Measurements from ENCODE around the gene CUZD1.
"Not testable (repeated sequence)": the region's sequence is repeated elsewhere in the genome, so short reads cannot be mapped to it uniquely, and the experiment has no call there.

CUZD1 gene, protein sequence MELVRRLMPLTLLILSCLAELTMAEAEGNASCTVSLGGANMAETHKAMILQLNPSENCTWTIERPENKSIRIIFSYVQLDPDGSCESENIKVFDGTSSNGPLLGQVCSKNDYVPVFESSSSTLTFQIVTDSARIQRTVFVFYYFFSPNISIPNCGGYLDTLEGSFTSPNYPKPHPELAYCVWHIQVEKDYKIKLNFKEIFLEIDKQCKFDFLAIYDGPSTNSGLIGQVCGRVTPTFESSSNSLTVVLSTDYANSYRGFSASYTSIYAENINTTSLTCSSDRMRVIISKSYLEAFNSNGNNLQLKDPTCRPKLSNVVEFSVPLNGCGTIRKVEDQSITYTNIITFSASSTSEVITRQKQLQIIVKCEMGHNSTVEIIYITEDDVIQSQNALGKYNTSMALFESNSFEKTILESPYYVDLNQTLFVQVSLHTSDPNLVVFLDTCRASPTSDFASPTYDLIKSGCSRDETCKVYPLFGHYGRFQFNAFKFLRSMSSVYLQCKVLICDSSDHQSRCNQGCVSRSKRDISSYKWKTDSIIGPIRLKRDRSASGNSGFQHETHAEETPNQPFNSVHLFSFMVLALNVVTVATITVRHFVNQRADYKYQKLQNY

GRCh38 chr10:122845783-122846332 lies at the start of gene CUZD1:
CUZD1 (minus strand) TSS chr10:122845857; CDS start chr10:122845843, 14 bp downstream.
- Mint-ChIP-seq H3K36me3 (peaks cover 66% of the 10 kb centered on the region), H3K4me3 (no peak within 1 kb of the TSS), H3K4me1 (no peaks in the 10 kb centered on the region), H3K9me3 (peaks cover 4% of the 10 kb centered on the region), H3K27ac (no peak within 1 kb of the TSS), H3K27me3 (no peaks in the 10 kb centered on the region)
- no peak for ATAC-seq

GRCh38 chr10:122894261-122894944 lies 48.7 kb upstream of the CUZD1 start:
- Mint-ChIP-seq H3K9me3 (no peaks in the 10 kb centered on the region), H3K27ac (no peak overlapping the region), H3K36me3 (no peaks in the 10 kb centered on the region), H3K4me1 (no peaks in the 10 kb centered on the region), H3K27me3 (no peaks in the 10 kb centered on the region), H3K4me3 (no peak overlapping the region)
- no peak for ATAC-seq

DNA sequence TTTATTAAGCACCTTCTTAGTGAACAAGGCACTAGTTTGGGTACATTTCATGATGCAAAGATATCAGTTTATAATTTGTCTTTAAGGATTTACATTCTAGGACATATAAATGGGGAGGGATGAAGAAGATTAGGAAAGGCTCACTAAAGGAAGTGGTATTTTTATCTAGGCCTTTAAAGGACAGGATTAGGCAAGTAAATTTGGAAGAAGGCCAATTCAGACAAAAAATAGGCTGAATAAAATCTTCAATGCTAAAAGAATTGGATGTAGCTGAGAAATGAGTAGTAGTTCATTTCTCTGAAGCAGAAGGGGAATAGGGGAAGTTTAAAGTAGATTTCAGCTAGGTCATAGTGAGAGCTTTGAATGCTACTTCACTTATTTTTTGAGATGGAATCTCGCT lies 38.5 kb upstream of the CUZD1 start:
- Mint-ChIP-seq H3K9me3 (no peaks in the 10 kb centered on the region), H3K4me1 (peaks cover 11% of the 10 kb centered on the region), H3K36me3 (peaks cover 16% of the 10 kb centered on the region), H3K27ac (no peak overlapping the region), H3K4me3 (no peak overlapping the region), H3K27me3 (no peaks in the 10 kb centered on the region)
- ATAC-seq, result no peak

GRCh38 chr10:122882766-122883165 lies 37.1 kb upstream of the CUZD1 start:
- Mint-ChIP-seq H3K9me3 (no peaks in the 10 kb centered on the region), H3K27me3 (no peaks in the 10 kb centered on the region), H3K4me1 (peaks cover 24% of the 10 kb centered on the region), H3K36me3 (peaks cover 13% of the 10 kb centered on the region), H3K27ac (no peak overlapping the region), H3K4me3 (no peak overlapping the region)
- no peak for ATAC-seq

DNA sequence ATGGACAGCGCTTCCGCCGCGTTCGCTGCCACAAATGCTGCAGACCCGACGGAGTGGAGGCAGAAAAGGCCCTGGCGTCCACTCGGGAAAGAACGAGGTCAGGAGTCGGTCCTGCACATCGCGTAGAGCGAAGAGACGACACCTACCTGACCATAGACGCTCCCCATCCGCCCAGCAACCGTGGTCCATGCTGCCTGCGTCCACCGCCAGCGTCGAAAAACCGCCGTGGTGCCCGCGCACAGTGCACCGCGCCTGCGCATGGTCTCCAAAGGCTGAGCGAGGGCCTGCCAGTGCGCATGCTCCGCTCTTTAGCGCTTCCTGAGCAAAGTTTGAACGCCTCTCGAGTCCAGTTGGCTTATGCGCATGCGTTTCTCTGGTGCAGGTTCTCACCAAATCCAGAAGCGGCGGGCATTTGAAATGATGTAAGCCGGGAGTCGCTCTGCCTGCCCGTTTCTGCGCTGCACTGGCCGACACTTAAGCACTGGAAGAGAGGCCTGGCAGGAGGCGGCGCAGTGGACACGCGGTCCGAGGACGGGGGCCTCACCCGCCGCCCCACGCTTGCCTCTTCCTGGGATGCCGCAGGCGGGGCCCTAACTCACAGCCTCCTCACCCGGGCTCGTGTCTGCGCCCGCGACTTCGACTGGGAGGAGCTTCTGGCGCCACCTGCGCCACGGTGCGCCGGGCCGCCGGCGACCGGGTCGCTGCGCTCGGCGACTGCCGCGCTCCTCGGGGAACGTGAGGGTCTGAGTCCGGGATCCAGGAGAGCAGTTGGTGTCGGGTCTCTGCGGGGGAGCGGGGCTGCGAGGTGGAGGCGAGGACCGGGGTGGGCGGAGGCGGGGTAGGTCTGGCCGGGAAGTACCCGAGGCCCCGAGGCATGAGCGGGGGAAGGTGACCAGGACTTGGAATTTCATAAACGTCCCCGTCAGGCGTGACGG lies 33.9 kb upstream of the CUZD1 start, which contains the start of gene FAM24B:
TSS of gene FAM24B (minus strand) at position 243 of the 935 bp plus-strand sequence. CDS start 29,066 bp downstream, outside the sequence.
- H3K27ac Mint-ChIP-seq, result peak within 1 kb of the TSS; percentile 93
- H3K27me3 Mint-ChIP-seq, result no peaks in the 10 kb centered on the region
- peak within 1 kb of the TSS; percentile 92 for H3K4me3 Mint-ChIP-seq
- peaks cover 22% of the 10 kb centered on the region for H3K36me3 Mint-ChIP-seq
- peak; percentile 90 for ATAC-seq
- peaks cover 48% of the 10 kb centered on the region for H3K4me1 Mint-ChIP-seq
- no peaks in the 10 kb centered on the region for H3K9me3 Mint-ChIP-seq

- H3K9me3 Mint-ChIP-seq, result no peaks in the 10 kb centered on the region
- ATAC-seq, result peak; percentile 54
- peak overlapping the region; percentile 92 for H3K4me3 Mint-ChIP-seq
- peak overlapping the region; percentile 93 for H3K27ac Mint-ChIP-seq
- no peaks in the 10 kb centered on the region for H3K27me3 Mint-ChIP-seq
- peaks cover 55% of the 10 kb centered on the region for H3K4me1 Mint-ChIP-seq
- H3K36me3 Mint-ChIP-seq, result peaks cover 25% of the 10 kb centered on the region
Observed at GRCh38 chr10:122878799-122879338, 33.2 kb upstream of the CUZD1 start.

- Mint-ChIP-seq H3K4me3 (peak overlapping the region; percentile 4), H3K27me3 (no peaks in the 10 kb centered on the region), H3K27ac (no peak overlapping the region), H3K4me1 (peaks cover 62% of the 10 kb centered on the region), H3K36me3 (peaks cover 27% of the 10 kb centered on the region), H3K9me3 (no peaks in the 10 kb centered on the region)
- ATAC-seq, result no peak
Observed at GRCh38 chr10:122877264-122877663, 31.6 kb upstream of the CUZD1 start.

DNA sequence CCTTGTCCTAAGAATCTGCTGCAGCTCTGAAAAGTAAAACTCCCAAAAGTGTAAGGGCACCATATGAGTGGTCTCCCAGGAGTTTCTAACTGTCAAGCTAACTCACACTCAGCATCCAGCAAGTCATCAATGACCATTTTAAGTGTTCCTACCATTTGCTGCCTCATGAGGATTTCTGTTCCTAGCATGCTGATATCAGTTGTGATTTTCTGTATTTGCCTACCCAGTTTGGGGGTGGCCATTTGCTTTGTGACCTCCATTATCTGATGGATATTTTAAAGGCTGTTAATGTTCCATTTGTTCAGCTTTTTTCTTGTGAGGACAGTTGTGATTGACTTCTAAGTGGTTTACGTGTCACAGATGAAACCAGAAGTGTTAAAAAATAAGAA lies 30.8 kb upstream of the CUZD1 start:
- H3K27me3 Mint-ChIP-seq, result no peaks in the 10 kb centered on the region
- H3K4me1 Mint-ChIP-seq, result peaks cover 62% of the 10 kb centered on the region
- H3K36me3 Mint-ChIP-seq, result peaks cover 34% of the 10 kb centered on the region

GRCh38 chr10:122875843-122876466 lies 30.3 kb upstream of the CUZD1 start:
- Mint-ChIP-seq H3K4me1 (peaks cover 62% of the 10 kb centered on the region), H3K27me3 (no peaks in the 10 kb centered on the region), H3K9me3 (no peaks in the 10 kb centered on the region), H3K36me3 (peaks cover 34% of the 10 kb centered on the region), H3K4me3 (no peak overlapping the region), H3K27ac (no peak overlapping the region)
- ATAC-seq, result no peak

More for the DNA sequence above, 30.8 kb upstream of the CUZD1 start:
- Mint-ChIP-seq H3K4me3 (no peak overlapping the region), H3K27ac (no peak overlapping the region), H3K9me3 (no peaks in the 10 kb centered on the region)
- no peak for ATAC-seq

- not testable (repeated sequence) for H3K27me3 Mint-ChIP-seq, H3K27ac Mint-ChIP-seq, H3K9me3 Mint-ChIP-seq, H3K4me3 Mint-ChIP-seq, ATAC-seq
- peaks cover 48% of the 10 kb centered on the region for H3K4me1 Mint-ChIP-seq
- peaks cover 48% of the 10 kb centered on the region for H3K36me3 Mint-ChIP-seq
Observed at GRCh38 chr10:122871947-122872346, 26.3 kb upstream of the CUZD1 start.

DNA sequence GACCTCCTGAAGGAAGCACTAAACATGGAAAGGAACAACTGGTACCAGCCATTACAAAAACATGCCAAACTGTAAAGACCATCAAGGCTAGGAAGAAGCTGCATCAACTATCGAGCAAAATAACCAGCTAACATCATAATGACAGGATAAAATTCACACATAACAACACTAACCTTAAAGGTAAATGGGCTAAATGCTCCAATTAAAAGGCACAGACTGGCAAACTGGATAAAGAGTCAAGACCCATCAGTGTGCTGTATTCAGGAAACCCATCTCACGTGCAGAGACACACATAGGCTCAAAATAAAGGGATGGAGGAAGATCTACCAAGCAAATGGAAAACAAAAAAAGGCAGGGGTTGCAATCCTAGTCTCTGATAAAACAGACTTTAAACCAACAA lies 23.1 kb upstream of the CUZD1 start:
- not testable (repeated sequence) for H3K4me3 Mint-ChIP-seq, H3K9me3 Mint-ChIP-seq, H3K27ac Mint-ChIP-seq, ATAC-seq, H3K27me3 Mint-ChIP-seq
- Mint-ChIP-seq H3K4me1 (peaks cover 35% of the 10 kb centered on the region), H3K36me3 (peaks cover 43% of the 10 kb centered on the region)

GRCh38 chr10:122866757-122867482 lies 21.3 kb upstream of the CUZD1 start:
- ATAC-seq, H3K4me3 Mint-ChIP-seq, H3K9me3 Mint-ChIP-seq, H3K27me3 Mint-ChIP-seq, H3K27ac Mint-ChIP-seq: not testable (repeated sequence)
- H3K36me3 Mint-ChIP-seq, result peaks cover 36% of the 10 kb centered on the region
- peaks cover 40% of the 10 kb centered on the region for H3K4me1 Mint-ChIP-seq

GRCh38 chr10:122864901-122865300 lies 19.2 kb upstream of the CUZD1 start:
- H3K36me3 Mint-ChIP-seq, result peaks cover 30% of the 10 kb centered on the region
- peaks cover 9% of the 10 kb centered on the region for H3K9me3 Mint-ChIP-seq
- peaks cover 48% of the 10 kb centered on the region for H3K4me1 Mint-ChIP-seq
- H3K4me3 Mint-ChIP-seq, result no peak overlapping the region
- no peak overlapping the region for H3K27ac Mint-ChIP-seq
- no peak for ATAC-seq
- H3K27me3 Mint-ChIP-seq, result no peaks in the 10 kb centered on the region

Measured in stimulated activated memory B cell treated with anti-CD40 and anti-IgM and Interleukin-4, amounts not matched to agents 10 μg/mL and 1 μg/mL and 100 μg/mL, for 72 hours (primary cell).